ENCODE data around the gene TMEM267.
"Not testable (repeated sequence)": the region's sequence is repeated elsewhere in the genome, so short reads cannot be mapped to it uniquely, and the experiment has no call there.

The TMEM267 gene

GRCh38 chr5:43441575-43441974 lies 42.1 kb downstream of the TMEM267 start:
- DNase-seq: not testable (repeated sequence)

- no peak for DNase-seq
These were observed 46.5 kb downstream of the TMEM267 start for GRCh38 chr5:43437062-43437660.

- DNase-seq: no peak
These were observed 50.3 kb downstream of the TMEM267 start for GRCh38 chr5:43433382-43433781.

- DNase-seq: no peak
These were observed 50.9 kb downstream of the TMEM267 start for GRCh38 chr5:43432486-43433375.

- DNase-seq: no peak
These were observed 54.0 kb downstream of the TMEM267 start for GRCh38 chr5:43429706-43430105.

- DNase-seq: no peak
These were observed 54.6 kb downstream of the TMEM267 start for GRCh38 chr5:43429016-43429415.

GRCh38 chr5:43427306-43427705 lies 56.4 kb downstream of the TMEM267 start:
- no peak for DNase-seq

- no peak for DNase-seq
These were observed 57.7 kb downstream of the TMEM267 start for GRCh38 chr5:43425983-43426382.

- not testable (repeated sequence) for DNase-seq
These were observed 60.6 kb downstream of the TMEM267 start for GRCh38 chr5:43423086-43423485.

- DNase-seq: no peak
These were observed 61.5 kb downstream of the TMEM267 start for GRCh38 chr5:43422143-43422542.

- no peak for DNase-seq
These were observed 62.1 kb downstream of the TMEM267 start for GRCh38 chr5:43421450-43422133.

- DNase-seq: no peak
These were observed 63.4 kb downstream of the TMEM267 start for GRCh38 chr5:43420241-43420640.

GRCh38 chr5:43418561-43418960 lies 65.1 kb downstream of the TMEM267 start:
- no peak for DNase-seq

- DNase-seq: no peak
These were observed 66.8 kb downstream of the TMEM267 start for GRCh38 chr5:43416803-43417394.

GRCh38 chr5:43415935-43416802 lies 67.5 kb downstream of the TMEM267 start:
- no peak for DNase-seq

GRCh38 chr5:43413966-43414365 lies 69.7 kb downstream of the TMEM267 start:
- no peak for DNase-seq

- no peak for DNase-seq
These were observed 71.0 kb downstream of the TMEM267 start for GRCh38 chr5:43412644-43413043.

GRCh38 chr5:43412156-43412555 lies 71.5 kb downstream of the TMEM267 start, which contains the start of gene CCL28:
CCL28 (minus strand) TSS chr5:43412391; CDS start chr5:43412316, 75 bp downstream.
- DNase-seq: no peak

GRCh38 chr5:43411495-43411894 lies 72.2 kb downstream of the TMEM267 start:
- no peak for DNase-seq

- no peak for DNase-seq
These were observed 73.3 kb downstream of the TMEM267 start for GRCh38 chr5:43410414-43410813.

- DNase-seq: no peak
These were observed 73.8 kb downstream of the TMEM267 start for GRCh38 chr5:43409809-43410271.

GRCh38 chr5:43402524-43403066 lies 81.1 kb downstream of the TMEM267 start:
- DNase-seq: not testable (repeated sequence)

Data from activated naive CD4-positive, alpha-beta T cell treated with anti-CD3 and anti-CD28 coated beads, Interleukin-2, amount 50 U/mL, for 16 hours (primary cell).